H9 (cell line): ENCODE measurements around the gene INTS3. TPM values are rescaled to one million over a fixed set of nuclear protein-coding genes. Genes with fewer than 3 reads are reported as not detected.
A peak's percentile ranks its signal among the peaks of the same experiment; 100 is the strongest.

Source experiments
- DNase-seq: peaks from one replicate; pipeline ENCODE4 v3.0.0-alpha.2; 2017
- H2AFZ ChIP-seq: one replicate; pipeline ENCODE4 v1.6.1; 2013; ENCODE audit warnings: mild to moderate bottlenecking, low read length, control low read depth, moderate library complexity
- H2AK5ac ChIP-seq: 2 replicates; pipeline ENCODE4 v1.6.1; 2013; ENCODE audit warnings: low read length, control low read depth, mixed read lengths; ENCODE audit not compliant: insufficient read length
- H2BK120ac ChIP-seq: one replicate; pipeline ENCODE4 v1.6.1; 2013; ENCODE audit warnings: low read depth, mild to moderate bottlenecking, low read length, control low read depth, inconsistent platforms; ENCODE audit not compliant: poor library complexity, severe bottlenecking
- H2BK12ac ChIP-seq: 2 replicates; pipeline ENCODE4 v1.6.1; 2013; ENCODE audit warnings: low read length, control low read depth, mixed read lengths, low read depth; ENCODE audit not compliant: insufficient read length
- H2BK15ac ChIP-seq: 2 replicates; pipeline ENCODE4 v1.6.1; 2013; ENCODE audit warnings: low read depth, low read length, control low read depth
- H2BK20ac ChIP-seq: one replicate; pipeline ENCODE4 v1.6.1; 2013; ENCODE audit warnings: low read depth, mild to moderate bottlenecking, low read length, control low read depth, inconsistent platforms; ENCODE audit not compliant: poor library complexity, severe bottlenecking
- H2BK5ac ChIP-seq: 2 replicates; pipeline ENCODE4 v1.6.1; 2013; ENCODE audit warnings: low read length, control low read depth, mixed read lengths; ENCODE audit not compliant: insufficient read length
- H3K14ac ChIP-seq: 2 replicates; pipeline ENCODE4 v1.6.1; 2013; ENCODE audit warnings: low read length, control low read depth; ENCODE audit not compliant: insufficient read depth
- H3K18ac ChIP-seq: 2 replicates; pipeline ENCODE4 v1.6.1; 2013; ENCODE audit warnings: low read depth, mild to moderate bottlenecking, mixed read lengths, low read length, control low read depth; ENCODE audit not compliant: insufficient read length
- H3K23ac ChIP-seq: 2 replicates; pipeline ENCODE4 v1.6.1; 2013; ENCODE audit warnings: low read length, control low read depth, mixed read lengths, low read depth; ENCODE audit not compliant: insufficient read length
- H3K23me2 ChIP-seq: 2 replicates; pipeline ENCODE4 v1.6.1; 2013; ENCODE audit warnings: low read depth, mild to moderate bottlenecking, mixed read lengths, low read length, control low read depth; ENCODE audit not compliant: insufficient read length, poor library complexity, severe bottlenecking
- H3K27ac ChIP-seq: 2 replicates; pipeline ENCODE4 v1.5.1; 2013; ENCODE audit warnings: low read length, control low read depth, mixed read lengths, low read depth; ENCODE audit not compliant: insufficient read length
- H3K27me3 ChIP-seq: 2 replicates; pipeline ENCODE4 v1.6.1; 2013; ENCODE audit warnings: low read length, control low read depth, inconsistent platforms; ENCODE audit not compliant: insufficient read depth
- H3K4ac ChIP-seq: 2 replicates; pipeline ENCODE4 v1.6.1; 2013; ENCODE audit warnings: low read depth, mild to moderate bottlenecking, control low read depth, inconsistent platforms, low read length, moderate library complexity
- H3K4me1 ChIP-seq: 2 replicates; pipeline ENCODE4 v1.6.1; 2013; ENCODE audit warnings: low read length, control low read depth, inconsistent platforms; ENCODE audit not compliant: insufficient read depth
- H3K4me2 ChIP-seq: 2 replicates; pipeline ENCODE4 v1.6.1; 2013; ENCODE audit warnings: low read length, control low read depth, mixed read lengths; ENCODE audit not compliant: insufficient read length, insufficient read depth
- H3K56ac ChIP-seq: 2 replicates; pipeline ENCODE4 v1.6.1; 2013; ENCODE audit warnings: low read depth, mild to moderate bottlenecking, mixed read lengths, low read length, control low read depth; ENCODE audit not compliant: insufficient read length
- H3K79me1 ChIP-seq: 2 replicates; pipeline ENCODE4 v1.6.1; 2013; ENCODE audit warnings: low read depth, mild to moderate bottlenecking, moderate library complexity, low read length, control low read depth, inconsistent platforms; ENCODE audit not compliant: insufficient read depth, poor library complexity, severe bottlenecking
- H3K79me2 ChIP-seq: 2 replicates; pipeline ENCODE4 v1.6.1; 2013; ENCODE audit warnings: low read length, control low read depth, inconsistent platforms; ENCODE audit not compliant: insufficient read depth
- H3K9ac ChIP-seq: 2 replicates; pipeline ENCODE4 v1.6.1; 2013; ENCODE audit warnings: low read length, control low read depth, mixed read lengths; ENCODE audit not compliant: insufficient read length; ENCODE audit errors: extremely low read depth
- H3K9me3 ChIP-seq: one replicate; pipeline ENCODE4 v1.6.1; 2013; ENCODE audit warnings: low read depth, low read length, inconsistent platforms; ENCODE audit not compliant: control insufficient read depth
- H3T11ph ChIP-seq: one replicate; pipeline ENCODE4 v1.6.1; 2013; ENCODE audit warnings: mild to moderate bottlenecking, low read length, control low read depth, inconsistent platforms
- H4K20me1 ChIP-seq: one replicate; pipeline ENCODE4 v1.6.1; 2013; ENCODE audit not compliant: control insufficient read depth, insufficient read length, insufficient read depth
- H4K5ac ChIP-seq: 2 replicates; pipeline ENCODE4 v1.6.1; 2013; ENCODE audit warnings: low read depth, mild to moderate bottlenecking, mixed read lengths, low read length, control low read depth; ENCODE audit not compliant: insufficient read length
- H4K8ac ChIP-seq: replicated peaks from 2 replicates; pipeline ENCODE4 v1.6.1; 2013; ENCODE audit warnings: low read length, control low read depth, mixed read lengths, low read depth; ENCODE audit not compliant: insufficient read length
- H4K91ac ChIP-seq: 2 replicates; pipeline ENCODE4 v1.6.1; 2013; ENCODE audit warnings: low read depth, mild to moderate bottlenecking, moderate library complexity, mixed read lengths, low read length, control low read depth; ENCODE audit not compliant: insufficient read length
- H3K27ac Mint-ChIP-seq, 3 experiments: 2 replicates in 2 of 3; 3 replicates in 1 of 3; pipeline ENCODE4 v1.8.0; 2020 to 2021; ENCODE audit warnings: mixed read lengths in 3 of 3, mild to moderate bottlenecking in 1 of 3, moderate library complexity in 1 of 3
- H3K27me3 Mint-ChIP-seq: 2 replicates; pipeline ENCODE4 v1.8.0; 2021; ENCODE audit warnings: low read depth, mild to moderate bottlenecking, moderate library complexity, mixed read lengths
- H3K36me3 Mint-ChIP-seq, 3 experiments: 2 replicates in 2 of 3; 3 replicates in 1 of 3; pipeline ENCODE4 v1.8.0; 2020 to 2021; ENCODE audit warnings: low read depth in 3 of 3, mixed read lengths in 3 of 3; ENCODE audit not compliant: insufficient read depth in 1 of 3
- H3K4me1 Mint-ChIP-seq, 2 experiments: 2 replicates each; pipeline ENCODE4 v1.8.0; 2020; ENCODE audit warnings: mixed read lengths in 2 of 2
- H3K4me3 Mint-ChIP-seq, 2 experiments: 2 replicates in 1 of 2; 3 replicates in 1 of 2; pipeline ENCODE4 v1.8.0; 2020 to 2021; ENCODE audit warnings: mild to moderate bottlenecking in 2 of 2, mixed read lengths in 2 of 2, moderate library complexity in 1 of 2
- H3K9me3 Mint-ChIP-seq, 2 experiments: 2 replicates in 1 of 2; 3 replicates in 1 of 2; pipeline ENCODE4 v1.8.0; 2020; ENCODE audit warnings: mild to moderate bottlenecking in 2 of 2, mixed read lengths in 2 of 2, moderate library complexity in 1 of 2
- CTCF ChIP-seq: fragments of 200-600 bp; sonication (generic); conservative IDR thresholded peaks from 3 replicates; pipeline ENCODE4 v1.8.0; 2021; ENCODE audit warnings: antibody characterized with exemption, mild to moderate bottlenecking
- WGBS: extraction: QIAGEN DNeasy Blood & Tissue Kit; methylation state at CpG from one replicate; pipeline ENCODE4 v1.1.7; 2013; ENCODE audit warnings: missing lambda C conversion rate, low lambda C conversion rate, mixed read lengths; ENCODE audit not compliant: insufficient read length; ENCODE audit errors: extremely low coverage; 5-methylcytosine and 5-hydroxymethylcytosine counted together
- total RNA-seq: library from RNA; stranded (reverse); gene quantifications from 2 replicates; pipeline ENCODE4 v1.2.1, GENCODE V29; 2021

The INTS3 gene
- total RNA-seq, 1 experiment from 2014 or later = 67.1 TPM

- peaks cover 5% of the 10 kb centered on the region; the same call in 1 of the 2 replicates for H3K4me1 ChIP-seq
- peak within 1 kb of the TSS; percentile 74 for H3K4me2 ChIP-seq
- H3K23ac ChIP-seq = no peak within 1 kb of the TSS
- peak; percentile 61 for DNase-seq
- H3K4me1 Mint-ChIP-seq = peaks cover 35 to 46% of the 10 kb centered on the region in 2 experiments
- H3K14ac ChIP-seq = peak within 1 kb of the TSS; percentile 88
- no peak for TF ChIP-seq CTCF
- H3K9ac ChIP-seq = peak within 1 kb of the TSS; percentile 71
- H3K36me3 Mint-ChIP-seq = peaks cover 13 to 62% (median 50%) of the 10 kb centered on the region in 3 experiments; a peak in 6 of 7 replicates
- no peak within 1 kb of the TSS for H2BK5ac ChIP-seq
- no peaks in the 10 kb centered on the region for H3K9me3 Mint-ChIP-seq
- H3K79me1 ChIP-seq = no peaks in the 10 kb centered on the region
- H3K79me2 ChIP-seq = no peaks in the 10 kb centered on the region
- WGBS = no CpG with 5 or more reads among the region's 35 CpGs
- H3K4me3 Mint-ChIP-seq = peak within 1 kb of the TSS; percentile 83 to 89
- no peak within 1 kb of the TSS for H2BK20ac ChIP-seq
- H3K4ac ChIP-seq = no peak within 1 kb of the TSS
- H3K56ac ChIP-seq = no peak within 1 kb of the TSS
- H3T11ph ChIP-seq = no peak within 1 kb of the TSS
- H3K18ac ChIP-seq = peak within 1 kb of the TSS; percentile 78
- H3K27me3 ChIP-seq = no peaks in the 10 kb centered on the region
- H4K5ac ChIP-seq = no peak within 1 kb of the TSS
- H2BK15ac ChIP-seq = no peak within 1 kb of the TSS
- no peaks in the 10 kb centered on the region for H3K9me3 ChIP-seq
- H2AFZ ChIP-seq = no peak within 1 kb of the TSS
- H2AK5ac ChIP-seq = no peak within 1 kb of the TSS
- no peak within 1 kb of the TSS for H4K8ac ChIP-seq
- H4K20me1 ChIP-seq = no peaks in the 10 kb centered on the region
- no peak within 1 kb of the TSS for H2BK120ac ChIP-seq
- H3K27me3 Mint-ChIP-seq = no peaks in the 10 kb centered on the region
- no peak within 1 kb of the TSS for H2BK12ac ChIP-seq
- H3K23me2 ChIP-seq = peaks cover 10% of the 10 kb centered on the region
- peak within 1 kb of the TSS; percentile 77 to 94 (median 92); a peak in 5 of 7 replicates for H3K27ac Mint-ChIP-seq
- no peak within 1 kb of the TSS for H4K91ac ChIP-seq
- peak within 1 kb of the TSS; percentile 7 for H3K27ac ChIP-seq
Measured at GRCh38 chr1:153774780-153775457, 47.1 kb downstream of the INTS3 start, which contains the start of gene SLC27A3. TSS of gene SLC27A3 (plus strand) at chr1:153775407. CDS start at chr1:153775498, 91 bp downstream.
